ENCODE data around the gene ENTPD2. TPM values are rescaled to one million over a fixed set of nuclear protein-coding genes. Genes with fewer than 3 reads are reported as not detected.

ENTPD2 gene
- total and polyA plus RNA-seq, 2 donors (not counting 3 experiments of a cell fraction or from before 2014, with no cell fraction given): not detected

GRCh38 chr9:137016436-137016835 lies 37.4 kb downstream of the ENTPD2 start:
- no peak for DNase-seq (ENCODE audit: low read depth, low spot score)
- Histone ChIP-seq H3K9ac (replicated peaks; ENCODE audit: extremely low read depth, insufficient read depth, low read length) (no peak overlapping the region), H3K4me3 (replicated peaks in 1 of 3; ENCODE audit: insufficient read depth in 1 of 3, low read depth in 1 of 3, low read length in 3 of 3) (no peak overlapping the region), H2AFZ (ENCODE audit: low read depth, low read length) (no peak overlapping the region), H3K27me3 (ENCODE audit: control insufficient read depth in 2 of 2, insufficient read depth in 2 of 2, low read length in 2 of 2) (no peaks in the 10 kb centered on the region), H3K36me3 (ENCODE audit: control insufficient read depth in 2 of 2, extremely low read depth in 1 of 2, insufficient read depth in 2 of 2, low read length in 2 of 2) (no peaks in the 10 kb centered on the region), H3K79me2 (ENCODE audit: control insufficient read depth, insufficient read depth, low read length) (no peaks in the 10 kb centered on the region), H3K9me1 (replicated peaks; ENCODE audit: control insufficient read depth, extremely low read depth, insufficient read depth, low read length) (no peaks in the 10 kb centered on the region), H3K27ac (ENCODE audit: insufficient read depth, low read depth, low read length) (no peak overlapping the region), H3K4me1 (ENCODE audit: control insufficient read depth, extremely low read depth, insufficient read depth, low read length) (no peaks in the 10 kb centered on the region), H3K9me3 (replicated peaks; ENCODE audit: control insufficient read depth, insufficient read depth, low read length) (no peaks in the 10 kb centered on the region), H3K4me2 (ENCODE audit: insufficient read depth, low read length) (no peak overlapping the region), H4K20me1 (replicated peaks; ENCODE audit: control insufficient read depth, extremely low read depth, insufficient read depth, low read length) (no peaks in the 10 kb centered on the region)
- dilution Hi-C loops (cut with MboI; ENCODE audit: extremely low pct_ligation_motif_present, low sequenced_read_pairs): no loop called here
- intact Hi-C loops (cut with micrococcal nuclease): no loop called here
- no peak for FAIRE-seq
- CTCF ChIA-PET: interaction anchor here (1.6 to 2.0 kb wide), 2 partner anchors 13 kb away, joined by 5 to 10 read pairs; no protein-coding TSS in a partner anchor
- POLR2A ChIA-PET: no interaction called here
- TF ChIP-seq POLR2AphosphoS5 (IDR thresholded peaks at IDR 0.05; ENCODE audit: insufficient read depth, low read depth, low read length) (no peak), CTCF (IDR thresholded peaks at IDR 0.05; ENCODE audit: extremely low read depth in 1 of 2, insufficient read depth in 1 of 2, low read depth in 1 of 2, low read length in 2 of 2) (no peak), GATA2 (IDR thresholded peaks at IDR 0.05; ENCODE audit: insufficient read depth, insufficient read length, low read depth, low read length) (no peak), EZH2 (IDR thresholded peaks at IDR 0.05; ENCODE audit: borderline replicate concordance, low read depth, low read length, severe bottlenecking) (no peak), JUN (IDR thresholded peaks at IDR 0.05; ENCODE audit: borderline replicate concordance, insufficient read depth, insufficient read length, low read depth) (no peak), MYC (IDR thresholded peaks at IDR 0.05; ENCODE audit: low read depth, low read length) (no peak), POLR2A (IDR thresholded peaks at IDR 0.05; ENCODE audit: low read depth, low read length) (no peak), MAX (IDR thresholded peaks at IDR 0.05; ENCODE audit: insufficient read depth, insufficient read length) (no peak), FOS (IDR thresholded peaks at IDR 0.05; ENCODE audit: borderline replicate concordance, insufficient read depth, low read length) (no peak)
- BruUV-seq (replicated peaks): no TSS peak
